Measurements from ENCODE around the gene CACNG4. TPM values are rescaled to one million over a fixed set of nuclear protein-coding genes. Genes with fewer than 3 reads are reported as not detected.
"Not testable (repeated sequence)": the region's sequence is repeated elsewhere in the genome, so short reads cannot be mapped to it uniquely, and the experiment has no call there.

CACNG4 gene
- polyA plus RNA-seq, 1 experiment = 0.06 TPM

DNA sequence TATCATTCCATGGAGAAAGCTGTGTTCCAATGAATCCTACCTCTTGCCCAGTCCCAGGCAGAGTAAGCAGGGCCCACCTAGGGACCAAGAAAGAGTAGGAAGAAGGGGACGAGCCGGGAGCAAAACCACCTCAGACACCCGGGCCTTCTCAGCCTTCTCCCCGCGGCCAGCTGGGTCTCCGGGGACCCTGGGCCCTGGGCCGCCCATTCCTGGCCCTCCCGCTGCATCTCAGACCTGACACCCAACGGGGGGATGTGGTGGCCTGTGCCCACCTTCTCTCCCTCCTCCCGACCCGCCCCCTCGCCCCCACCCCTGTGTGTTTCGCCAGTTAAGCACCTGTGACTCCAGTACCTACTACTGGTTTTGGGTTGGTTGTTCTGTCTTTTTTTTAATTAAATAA is 68.5 kb downstream of the CACNG4 start:
- peaks cover 4% of the 10 kb centered on the region; the same call in 1 of the 2 replicates for H3K27me3 ChIP-seq (ENCODE audit: control insufficient read depth, insufficient read depth, low read length)
- CTCF ChIA-PET = no interaction called here
- H3K4me3 ChIP-seq (ENCODE audit: low read depth, low read length) = no peak overlapping the region
- H3K36me3 ChIP-seq (ENCODE audit: control insufficient read depth, insufficient read depth, low read length) = no peaks in the 10 kb centered on the region
- POLR2A ChIA-PET = no interaction called here
- TF ChIP-seq, protein P1, sequence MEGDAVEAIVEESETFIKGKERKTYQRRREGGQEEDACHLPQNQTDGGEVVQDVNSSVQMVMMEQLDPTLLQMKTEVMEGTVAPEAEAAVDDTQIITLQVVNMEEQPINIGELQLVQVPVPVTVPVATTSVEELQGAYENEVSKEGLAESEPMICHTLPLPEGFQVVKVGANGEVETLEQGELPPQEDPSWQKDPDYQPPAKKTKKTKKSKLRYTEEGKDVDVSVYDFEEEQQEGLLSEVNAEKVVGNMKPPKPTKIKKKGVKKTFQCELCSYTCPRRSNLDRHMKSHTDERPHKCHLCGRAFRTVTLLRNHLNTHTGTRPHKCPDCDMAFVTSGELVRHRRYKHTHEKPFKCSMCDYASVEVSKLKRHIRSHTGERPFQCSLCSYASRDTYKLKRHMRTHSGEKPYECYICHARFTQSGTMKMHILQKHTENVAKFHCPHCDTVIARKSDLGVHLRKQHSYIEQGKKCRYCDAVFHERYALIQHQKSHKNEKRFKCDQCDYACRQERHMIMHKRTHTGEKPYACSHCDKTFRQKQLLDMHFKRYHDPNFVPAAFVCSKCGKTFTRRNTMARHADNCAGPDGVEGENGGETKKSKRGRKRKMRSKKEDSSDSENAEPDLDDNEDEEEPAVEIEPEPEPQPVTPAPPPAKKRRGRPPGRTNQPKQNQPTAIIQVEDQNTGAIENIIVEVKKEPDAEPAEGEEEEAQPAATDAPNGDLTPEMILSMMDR (IDR thresholded peaks at IDR 0.05; ENCODE audit: insufficient read depth, low read depth, low read length) = no peak
- no peak for DNase-seq (ENCODE audit: low read depth)

DNA sequence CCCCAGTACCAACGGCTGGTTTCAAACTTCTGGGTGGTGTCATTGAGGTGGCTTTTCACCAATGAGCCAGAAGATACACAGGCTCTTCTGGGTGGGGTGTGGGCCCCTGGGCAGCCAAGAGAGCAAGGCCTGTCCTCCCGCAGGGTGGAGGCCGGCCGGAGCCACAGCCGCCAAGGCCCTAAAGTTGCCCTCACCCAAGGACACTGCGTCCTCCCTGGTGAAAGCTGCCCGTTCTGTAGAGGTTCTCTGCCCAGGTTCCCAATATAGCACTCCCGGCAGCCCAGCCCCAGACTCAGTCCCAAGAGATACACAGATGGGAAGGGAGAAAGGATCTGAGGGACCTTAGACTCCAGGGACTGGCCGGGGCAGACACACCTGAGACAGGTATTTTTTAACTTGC is 69.1 kb downstream of the CACNG4 start:
- POLR2A ChIA-PET = no interaction called here
- TF ChIP-seq, protein P1 (IDR thresholded peaks at IDR 0.05; ENCODE audit: insufficient read depth, low read depth, low read length) = no peak
- H3K4me3 ChIP-seq (ENCODE audit: low read depth, low read length) = no peak overlapping the region
- H3K36me3 ChIP-seq (ENCODE audit: control insufficient read depth, insufficient read depth, low read length) = no peaks in the 10 kb centered on the region
- H3K27me3 ChIP-seq (ENCODE audit: control insufficient read depth, insufficient read depth, low read length) = peaks cover 4% of the 10 kb centered on the region; the same call in 1 of the 2 replicates
- no peak for DNase-seq (ENCODE audit: low read depth)
- CTCF ChIA-PET = no interaction called here

DNA sequence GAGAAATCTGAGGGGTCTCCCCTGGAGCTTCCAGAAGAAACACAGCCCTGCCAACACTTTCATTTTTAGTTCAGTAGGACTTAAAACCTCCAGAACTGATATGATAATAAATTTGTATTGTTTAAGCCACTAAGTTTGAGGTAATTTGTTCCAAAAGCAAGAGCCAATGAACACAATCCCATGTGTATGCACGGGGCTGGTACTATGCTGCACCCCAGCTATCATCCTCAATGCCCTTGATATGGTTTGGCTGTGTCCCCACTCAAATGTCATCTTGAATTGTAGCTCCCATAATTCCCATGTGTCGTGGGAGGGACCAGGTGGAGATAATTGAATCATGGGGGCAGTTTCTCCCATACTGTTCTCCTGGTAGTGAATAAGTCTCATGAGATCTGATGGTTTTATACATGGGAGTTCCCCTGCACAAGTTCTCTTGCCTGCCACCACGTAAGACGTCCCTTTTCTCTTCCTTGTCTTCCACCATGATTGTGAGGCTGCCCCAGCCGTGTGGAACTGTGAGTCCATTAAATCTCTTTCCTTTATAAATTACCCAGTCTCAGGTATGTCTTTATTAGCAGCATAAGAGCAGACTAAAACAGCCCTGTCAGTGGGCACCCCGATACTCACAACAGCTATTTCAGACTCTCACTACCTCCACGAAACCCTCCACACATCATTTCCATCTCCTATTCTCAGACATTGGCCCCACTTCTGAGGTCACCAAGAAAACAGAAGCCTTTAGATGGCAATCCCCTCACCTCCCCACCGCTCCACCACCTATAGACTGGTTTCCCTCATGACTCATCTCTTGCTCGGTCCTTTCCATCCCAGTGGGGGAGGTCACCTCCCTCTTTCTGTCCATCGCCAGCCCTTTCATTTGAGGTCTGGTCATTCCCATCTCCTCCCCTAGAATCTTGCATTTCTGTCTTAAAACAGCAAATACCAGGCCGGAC is 70.9 kb downstream of the CACNG4 start:
- TF ChIP-seq, protein P1 (IDR thresholded peaks at IDR 0.05; ENCODE audit: insufficient read depth, low read depth, low read length) = no peak
- ChIA-PET POLR2A (no interaction called here), CTCF (no interaction called here)
- Histone ChIP-seq H3K4me3 (ENCODE audit: low read depth, low read length) (no peak overlapping the region), H3K27me3 (ENCODE audit: control insufficient read depth, insufficient read depth, low read length) (peaks cover 4% of the 10 kb centered on the region; the same call in 1 of the 2 replicates), H3K36me3 (ENCODE audit: control insufficient read depth, insufficient read depth, low read length) (no peaks in the 10 kb centered on the region)
- no peak for DNase-seq (ENCODE audit: low read depth)

DNA sequence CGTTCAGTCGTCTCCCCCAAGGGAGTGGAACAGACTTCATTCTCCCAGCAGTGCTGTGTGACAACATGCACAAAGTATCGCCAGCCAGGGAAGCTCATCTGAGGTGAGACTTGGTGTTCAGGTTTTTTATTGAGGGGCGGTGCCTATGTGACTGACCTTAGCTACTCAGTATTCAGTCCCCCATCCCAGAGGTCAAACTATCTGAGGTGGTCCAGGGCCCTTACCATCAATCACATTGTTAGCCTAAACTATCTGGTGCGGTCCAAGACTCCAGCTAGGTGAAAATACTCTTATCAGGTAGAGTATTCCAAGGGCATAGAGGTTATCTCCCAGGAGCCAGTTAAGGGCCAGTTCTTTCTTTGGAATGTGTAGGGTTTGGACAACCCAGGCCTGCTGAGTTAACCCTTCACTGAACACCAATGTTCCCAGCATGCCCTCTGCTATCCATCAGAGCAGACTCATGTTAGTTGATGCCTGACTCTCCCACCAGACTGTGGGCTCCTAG is 74.4 kb downstream of the CACNG4 start:
- ChIA-PET CTCF (interaction anchor here (1.5 kb wide), 1 partner anchor 26 kb away, joined by 3 read pairs; no protein-coding TSS in a partner anchor), POLR2A (no interaction called here)

DNA sequence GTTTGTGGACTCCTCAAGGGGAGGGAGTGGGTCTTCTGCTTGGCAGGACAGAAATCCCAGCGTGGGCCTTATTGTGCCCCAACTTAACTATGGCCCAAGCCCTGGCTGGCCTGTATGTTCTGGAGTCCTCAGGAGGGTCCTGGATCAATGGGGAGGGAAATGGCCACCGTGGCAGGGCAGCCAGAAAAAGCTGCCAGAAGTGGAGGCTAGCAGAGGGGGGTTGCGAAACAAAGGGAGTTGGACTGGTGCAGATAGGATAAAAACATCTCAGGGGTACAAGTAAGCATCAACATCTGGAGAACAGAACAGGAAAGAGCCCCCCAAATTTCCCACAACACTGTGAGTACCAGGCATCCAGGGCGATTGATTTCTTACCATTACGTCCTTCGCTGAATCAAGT is 76.1 kb downstream of the CACNG4 start:
- TF ChIP-seq, protein P1 (IDR thresholded peaks at IDR 0.05; ENCODE audit: insufficient read depth, low read depth, low read length) = no peak
- CTCF ChIA-PET = no interaction called here
- Histone ChIP-seq H3K36me3 (ENCODE audit: control insufficient read depth, insufficient read depth, low read length) (no peaks in the 10 kb centered on the region), H3K27me3 (ENCODE audit: control insufficient read depth, insufficient read depth, low read length) (peaks cover 12% of the 10 kb centered on the region), H3K4me3 (ENCODE audit: low read depth, low read length) (no peak overlapping the region)
- no peak for DNase-seq (ENCODE audit: low read depth)
- POLR2A ChIA-PET = no interaction called here

More for the DNA sequence above, 74.4 kb downstream of the CACNG4 start:
- TF ChIP-seq, protein P1 (IDR thresholded peaks at IDR 0.05; ENCODE audit: insufficient read depth, low read depth, low read length) = no peak
- DNase-seq (ENCODE audit: low read depth) = no peak
- Histone ChIP-seq H3K27me3 (ENCODE audit: control insufficient read depth, insufficient read depth, low read length) (peaks cover 9% of the 10 kb centered on the region; the same call in 1 of the 2 replicates), H3K4me3 (ENCODE audit: low read depth, low read length) (no peak overlapping the region), H3K36me3 (ENCODE audit: control insufficient read depth, insufficient read depth, low read length) (no peaks in the 10 kb centered on the region)

DNA sequence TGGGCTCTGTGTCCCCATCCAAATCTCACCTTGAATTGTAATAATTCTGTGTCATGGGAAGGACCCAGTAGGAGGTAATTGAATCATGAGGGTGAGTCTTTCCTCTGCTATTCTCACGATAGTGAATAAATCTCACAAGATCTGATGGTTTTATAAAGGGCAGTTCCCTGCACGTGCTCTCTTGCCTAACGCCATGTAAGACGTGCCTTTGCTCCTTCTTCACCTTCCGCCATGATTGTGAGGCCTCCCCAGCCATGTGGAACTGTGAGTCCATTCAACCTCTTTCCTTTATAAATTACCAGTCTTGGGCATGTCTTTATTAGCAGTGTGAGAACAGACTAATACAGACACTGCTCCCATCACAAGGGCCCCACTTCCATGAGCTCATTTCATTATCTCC is 76.6 kb downstream of the CACNG4 start:
- H3K4me3 ChIP-seq (ENCODE audit: low read depth, low read length); CTCF ChIA-PET; POLR2A ChIA-PET; DNase-seq (ENCODE audit: low read depth); H3K36me3 ChIP-seq (ENCODE audit: control insufficient read depth, insufficient read depth, low read length): not testable (repeated sequence)
- H3K27me3 ChIP-seq (ENCODE audit: control insufficient read depth, insufficient read depth, low read length) = peaks cover 12% of the 10 kb centered on the region
